GM12878 (cell line): ENCODE data around the gene SRM. TPM values are rescaled to one million over a fixed set of nuclear protein-coding genes. Genes with fewer than 3 reads are reported as not detected.

ENCODE experiments used
- ATAC-seq: fragments of 200-7000 bp; cut with Tn5 transposase; 3 replicates; pipeline ENCODE4 v1.9.1; 2020; ENCODE audit warnings: mild to moderate bottlenecking, moderate library complexity
- BruUV-seq: library from RNA; stranded (reverse); fragments of 400-500 nt; replicated peaks from 2 replicates; lab custom pipeline; 2021; lab: Mats Ljungman, UMichigan
- CTCF ChIA-PET: fragments of 300-600 bp; sonication (Branson Sonifier 250); formaldehyde crosslinking; extraction: SDS; loops from one replicate; lab custom pipeline; 2021; ENCODE audit warnings: inconsistent platforms; lab: Yijun Ruan, JAX
- POLR2A ChIA-PET: fragments of 350-600 bp; formaldehyde crosslinking; extraction: SDS; loops from one replicate; lab custom pipeline; 2021; ENCODE audit warnings: inconsistent platforms; lab: Charles Lee
- RAD21 ChIA-PET: fragments of 300-600 bp; sonication (Branson Sonifier 250); formaldehyde crosslinking; loops from one replicate; lab custom pipeline; 2023; ENCODE audit warnings: antibody characterized with exemption; ENCODE audit not compliant: unreplicated experiment; lab: Charles Lee
- SMC1A ChIA-PET: fragments of 300-600 bp; sonication (Branson Sonifier 250); formaldehyde crosslinking; loops from one replicate; lab custom pipeline; 2023; ENCODE audit not compliant: unreplicated experiment, uncharacterized antibody; lab: Charles Lee
- DNase-seq: peaks from one replicate; pipeline ENCODE4 v3.0.0-alpha.2; 2011; ENCODE audit warnings: low read depth, low spot score
- FAIRE-seq: peaks from 3 replicates; lab custom pipeline; 2011; peaks lifted over from hg19 to GRCh38; lab: Jason Lieb, UNC
- H2AFZ ChIP-seq: 2 replicates; pipeline ENCODE4 v1.6.0; 2011; ENCODE audit warnings: low read depth, low read length, control low read depth; ENCODE audit not compliant: control insufficient read depth
- H3K27ac ChIP-seq: 2 replicates; pipeline ENCODE4 v1.5.1; 2011; ENCODE audit warnings: control low read depth; ENCODE audit not compliant: control insufficient read depth, insufficient read depth
- H3K27me3 ChIP-seq, 2 experiments: replicated peaks in 1 of 2; 2 replicates each; pipeline versions ENCODE4 v1.6.0 to v1.6.1; 2011; ENCODE audit warnings: low read length in 1 of 2; ENCODE audit not compliant: control insufficient read depth in 2 of 2, insufficient read depth in 2 of 2
- H3K36me3 ChIP-seq, 2 experiments: 2 replicates each; pipeline ENCODE4 v1.5.1; 2011; ENCODE audit warnings: low read length in 1 of 2; ENCODE audit not compliant: control insufficient read depth in 2 of 2, insufficient read depth in 2 of 2
- H3K4me1 ChIP-seq: 2 replicates; pipeline ENCODE4 v1.6.1; 2011; ENCODE audit warnings: mild to moderate bottlenecking, low read length, moderate library complexity, mixed read lengths; ENCODE audit not compliant: control insufficient read depth, insufficient read depth
- H3K4me2 ChIP-seq: 2 replicates; pipeline ENCODE4 v1.6.0; 2011; ENCODE audit warnings: control low read depth; ENCODE audit not compliant: control insufficient read depth, insufficient read depth
- H3K4me3 ChIP-seq: fragments of 200-600 bp; sonication (generic); 2 replicates; pipeline ENCODE4 v1.5.1; 2016
- H3K79me2 ChIP-seq: 2 replicates; pipeline ENCODE4 v1.6.0; 2011; ENCODE audit warnings: low read length; ENCODE audit not compliant: control insufficient read depth, insufficient read depth
- H3K9ac ChIP-seq: 2 replicates; pipeline ENCODE4 v1.8.0; 2011; ENCODE audit warnings: low read length, control low read depth, mixed read lengths; ENCODE audit not compliant: control insufficient read depth, insufficient read depth
- H3K9me3 ChIP-seq: replicated peaks from 3 replicates; pipeline ENCODE4 v1.5.1; 2011; ENCODE audit warnings: mild to moderate bottlenecking, low read length; ENCODE audit not compliant: control insufficient read depth, insufficient read depth
- H4K20me1 ChIP-seq: 2 replicates; pipeline ENCODE4 v1.6.0; 2011; ENCODE audit not compliant: control insufficient read depth, insufficient read depth
- CBX5 ChIP-seq: sonication (generic); IDR thresholded peaks from 2 replicates; pipeline ENCODE4 v1.6.1; 2016; ENCODE audit warnings: low read depth, moderate library complexity, mild to moderate bottlenecking, inconsistent platforms
- MTA3 ChIP-seq: IDR thresholded peaks from 2 replicates; pipeline ENCODE4 v1.6.1; 2012; ENCODE audit warnings: low read length, inconsistent platforms, borderline replicate concordance
- RAD21 ChIP-seq: IDR thresholded peaks from 2 replicates; pipeline ENCODE4 v1.6.1; 2011; ENCODE audit warnings: mild to moderate bottlenecking, low read depth, low read length, moderate library complexity; ENCODE audit not compliant: insufficient read depth
- RELA ChIP-seq: fragments of 450-650 bp; IDR thresholded peaks from 2 replicates; pipeline ENCODE4 v1.8.0; 2014; ENCODE audit warnings: borderline replicate concordance; ENCODE audit not compliant: partially characterized antibody
- RFX5 ChIP-seq: IDR thresholded peaks from 2 replicates; pipeline ENCODE4 v1.6.1; 2011; ENCODE audit warnings: low read depth, low read length, improper control_type of control experiment
- SPI1 ChIP-seq: IDR thresholded peaks from 2 replicates; pipeline ENCODE4 v1.6.1; 2011; ENCODE audit warnings: low read depth, mild to moderate bottlenecking, low read length, moderate library complexity, borderline replicate concordance; ENCODE audit not compliant: insufficient read depth
- WGBS: methylation state at CpG from one replicate; pipeline ENCODE4 v1.1.6; 2016; ENCODE audit warnings: low lambda C conversion rate; ENCODE audit not compliant: insufficient replicate concordance, insufficient coverage; ENCODE audit errors: missing lambda C conversion rate; 5-methylcytosine and 5-hydroxymethylcytosine counted together
- in situ Hi-C: fragments of 300-500 bp; cut with MboI; formaldehyde crosslinking; loops from 9 replicates; pipeline ENCODE4 v1.14.3; 2018; ENCODE audit warnings: mixed read lengths
- intact Hi-C: fragments of 100-400 bp; cut with micrococcal nuclease; formaldehyde crosslinking; loops from one replicate; pipeline ENCODE4 v1.14.2; 2022; ENCODE audit not compliant: unreplicated experiment
- polyA plus RNA-seq, 11 experiments: library from polyadenylated mRNA; depleted of rRNA in 4 of 11; unstranded in 6 of 11; stranded (reverse) in 5 of 11; fragments of >200 nt; fragmentation: Nextera tagmentation in 4 of 11; fragmentation: Illumina TruSeq in 1 of 11; extraction: Ambion mirVana in 4 of 11; extraction: Trizol in 1 of 11; gene quantifications; 1 replicate in 1 of 11; 2 replicates in 10 of 11; pipeline versions ENCODE4 v1.2.1 to v1.2.3, GENCODE V29; 2011 to 2016; ENCODE audit warnings: inconsistent platforms in 2 of 11, missing spikeins in 2 of 11, low read depth in 1 of 11
- total RNA-seq, 4 experiments: library from RNA; depleted of rRNA in 3 of 4; stranded (reverse); fragments of >200 nt in 3 of 4; fragmentation: Illumina TruSeq in 1 of 4; extraction: Trizol in 1 of 4; gene quantifications; 2 replicates each; pipeline versions ENCODE4 v1.2.1 to v1.2.3, GENCODE V29; 2013 to 2021
- TF ChIP-seq, protein P1 (sequence below): fragments of 450-650 bp; formaldehyde crosslinking; IDR thresholded peaks from 2 replicates; pipeline ENCODE4 v1.4.0; 2022; ENCODE audit warnings: mild to moderate bottlenecking, moderate library complexity
- TF ChIP-seq, protein P2 (sequence below): fragments of 450-650 bp; IDR thresholded peaks from 2 replicates; pipeline ENCODE4 v1.6.1; 2016; ENCODE audit warnings: mild to moderate bottlenecking, moderate library complexity, borderline replicate concordance

Gene SRM
- total and polyA plus RNA-seq, 10 of the 15 experiments (the other 5 are each of a cell fraction or from before 2014, with no cell fraction given): 16.7 to 255 (median 81.2) TPM

DNA sequence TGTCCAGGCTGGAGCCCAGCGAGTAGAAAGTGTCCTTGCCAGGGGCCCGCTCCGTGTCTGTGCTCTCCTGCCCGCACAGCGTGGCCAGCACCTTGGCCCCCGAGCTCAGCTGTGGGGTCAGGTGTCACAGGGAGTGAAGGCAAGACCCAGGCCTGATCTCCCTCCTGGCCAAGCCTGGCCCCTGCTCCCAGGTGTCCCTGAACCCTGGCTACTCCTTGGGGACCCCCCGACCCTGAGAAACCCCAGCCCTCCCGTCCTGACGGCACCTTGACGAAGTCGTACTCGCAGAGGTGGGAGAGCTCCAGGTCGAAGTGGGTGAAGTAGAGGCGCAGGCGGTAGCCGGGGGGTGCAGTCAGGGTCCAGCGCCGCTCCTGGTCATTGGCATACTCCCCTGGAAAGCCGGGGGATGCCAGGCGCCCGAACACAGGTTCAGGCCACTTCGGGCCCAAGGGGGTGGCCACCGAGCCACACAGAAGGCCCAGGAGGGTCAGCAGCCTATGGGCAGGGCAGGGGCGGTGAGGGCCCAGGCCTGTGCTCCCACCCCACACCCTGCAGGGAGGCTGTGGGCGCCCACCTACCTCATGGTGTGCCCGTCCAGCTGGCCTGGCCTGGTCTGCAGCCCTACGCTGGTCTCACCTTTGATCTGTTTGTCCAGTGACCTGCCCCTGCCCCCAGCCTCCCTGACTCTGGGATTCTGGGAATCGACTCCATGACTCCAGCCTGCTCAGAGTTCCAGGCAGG lies 13.0 kb downstream of the SRM start, which contains the start of gene MASP2:
Gene MASP2, minus strand, starts transcription at position 615 of the 741 bp plus-strand sequence. Its CDS starts 32 bp downstream, at position 583.
- H3K4me2 ChIP-seq: no peak within 1 kb of the TSS
- CTCF ChIA-PET: interaction anchor here (1.3 kb wide), 1 partner anchor 9 kb away, joined by 7 read pairs; no protein-coding TSS in a partner anchor
- intact Hi-C loops (no loop called here), in situ Hi-C loops (no loop called here)
- WGBS: 64% methylated on average over 28 of the region's 28 CpGs
- no peak within 1 kb of the TSS for H3K4me3 ChIP-seq
- H3K79me2 ChIP-seq: no peaks in the 10 kb centered on the region
- SMC1A ChIA-PET: no interaction called here
- H4K20me1 ChIP-seq: no peaks in the 10 kb centered on the region
- DNase-seq (no peak), FAIRE-seq (no peak)
- H3K4me1 ChIP-seq: peaks cover 2% of the 10 kb centered on the region
- BruUV-seq: no TSS peak
- no peaks in the 10 kb centered on the region for H3K9me3 ChIP-seq
- no peak within 1 kb of the TSS for H2AFZ ChIP-seq
- RAD21 ChIA-PET: no interaction called here
- no peak within 1 kb of the TSS for H3K27ac ChIP-seq
- H3K27me3 ChIP-seq: no peaks in the 10 kb centered on the region
- POLR2A ChIA-PET: no interaction called here
- TF ChIP-seq RFX5 (no peak), MTA3 (no peak)
- TF ChIP-seq, all 136 proteins: peak for 0
- no peak for ATAC-seq
- Histone ChIP-seq H3K36me3 (no peaks in the 10 kb centered on the region), H3K9ac (no peak within 1 kb of the TSS)

DNA sequence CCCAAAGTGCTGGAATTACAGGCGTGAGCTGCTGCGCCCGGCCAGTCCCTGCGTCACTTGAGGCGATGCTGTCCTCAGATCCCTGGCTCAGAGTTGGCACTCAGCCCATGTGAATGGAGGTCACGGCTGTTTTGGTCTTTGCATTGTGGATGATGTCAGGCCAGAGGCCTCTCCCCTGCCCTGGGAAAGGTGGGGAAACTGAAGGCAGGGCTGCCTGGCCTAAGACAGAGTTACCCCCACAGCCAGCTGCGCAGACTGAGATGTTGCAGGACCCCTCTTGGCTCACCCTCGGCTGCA lies 13.6 kb downstream of the SRM start:
- ATAC-seq: no peak
- FAIRE-seq: no peak
- no peak for DNase-seq
- Histone ChIP-seq H4K20me1 (no peaks in the 10 kb centered on the region), H3K4me3 (no peak overlapping the region), H3K9ac (no peak overlapping the region), H3K27ac (no peak overlapping the region), H3K4me2 (no peak overlapping the region), H3K4me1 (no peaks in the 10 kb centered on the region), H3K9me3 (no peaks in the 10 kb centered on the region), H3K27me3 (no peaks in the 10 kb centered on the region), H2AFZ (no peak overlapping the region), H3K79me2 (no peaks in the 10 kb centered on the region), H3K36me3 (no peaks in the 10 kb centered on the region)
- SMC1A ChIA-PET: no interaction called here
- POLR2A ChIA-PET: no interaction called here
- intact Hi-C loops (no loop called here), in situ Hi-C loops (no loop called here)
- 71% methylated on average over 8 of the region's 8 CpGs for WGBS
- BruUV-seq: no TSS peak
- RAD21 ChIA-PET: no interaction called here
- CTCF ChIA-PET: interaction anchor here (1.3 kb wide), 1 partner anchor 9 kb away, joined by 7 read pairs; no protein-coding TSS in a partner anchor
- TF ChIP-seq, protein P1, sequence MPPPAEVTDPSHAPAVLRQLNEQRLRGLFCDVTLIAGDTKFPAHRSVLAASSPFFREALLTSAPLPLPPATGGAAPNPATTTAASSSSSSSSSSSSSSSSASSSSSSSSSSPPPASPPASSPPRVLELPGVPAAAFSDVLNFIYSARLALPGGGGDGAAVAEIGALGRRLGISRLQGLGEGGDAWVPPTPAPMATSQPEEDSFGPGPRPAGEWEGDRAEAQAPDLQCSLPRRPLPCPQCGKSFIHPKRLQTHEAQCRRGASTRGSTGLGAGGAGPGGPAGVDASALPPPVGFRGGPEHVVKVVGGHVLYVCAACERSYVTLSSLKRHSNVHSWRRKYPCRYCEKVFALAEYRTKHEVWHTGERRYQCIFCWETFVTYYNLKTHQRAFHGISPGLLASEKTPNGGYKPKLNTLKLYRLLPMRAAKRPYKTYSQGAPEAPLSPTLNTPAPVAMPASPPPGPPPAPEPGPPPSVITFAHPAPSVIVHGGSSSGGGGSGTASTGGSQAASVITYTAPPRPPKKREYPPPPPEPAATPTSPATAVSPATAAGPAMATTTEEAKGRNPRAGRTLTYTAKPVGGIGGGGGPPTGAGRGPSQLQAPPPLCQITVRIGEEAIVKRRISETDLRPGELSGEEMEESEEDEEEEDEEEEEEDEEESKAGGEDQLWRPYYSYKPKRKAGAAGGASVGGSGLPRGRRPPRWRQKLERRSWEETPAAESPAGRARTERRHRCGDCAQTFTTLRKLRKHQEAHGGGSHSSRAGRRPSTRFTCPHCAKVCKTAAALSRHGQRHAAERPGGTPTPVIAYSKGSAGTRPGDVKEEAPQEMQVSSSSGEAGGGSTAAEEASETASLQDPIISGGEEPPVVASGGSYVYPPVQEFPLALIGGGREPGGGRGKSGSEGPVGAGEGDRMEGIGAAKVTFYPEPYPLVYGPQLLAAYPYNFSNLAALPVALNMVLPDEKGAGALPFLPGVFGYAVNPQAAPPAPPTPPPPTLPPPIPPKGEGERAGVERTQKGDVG (CRISPR knock-in tag): no peak
- TF ChIP-seq SPI1 (no peak), CBX5 (no peak), RELA (no peak), RAD21 (no peak)
- TF ChIP-seq, protein P2, sequence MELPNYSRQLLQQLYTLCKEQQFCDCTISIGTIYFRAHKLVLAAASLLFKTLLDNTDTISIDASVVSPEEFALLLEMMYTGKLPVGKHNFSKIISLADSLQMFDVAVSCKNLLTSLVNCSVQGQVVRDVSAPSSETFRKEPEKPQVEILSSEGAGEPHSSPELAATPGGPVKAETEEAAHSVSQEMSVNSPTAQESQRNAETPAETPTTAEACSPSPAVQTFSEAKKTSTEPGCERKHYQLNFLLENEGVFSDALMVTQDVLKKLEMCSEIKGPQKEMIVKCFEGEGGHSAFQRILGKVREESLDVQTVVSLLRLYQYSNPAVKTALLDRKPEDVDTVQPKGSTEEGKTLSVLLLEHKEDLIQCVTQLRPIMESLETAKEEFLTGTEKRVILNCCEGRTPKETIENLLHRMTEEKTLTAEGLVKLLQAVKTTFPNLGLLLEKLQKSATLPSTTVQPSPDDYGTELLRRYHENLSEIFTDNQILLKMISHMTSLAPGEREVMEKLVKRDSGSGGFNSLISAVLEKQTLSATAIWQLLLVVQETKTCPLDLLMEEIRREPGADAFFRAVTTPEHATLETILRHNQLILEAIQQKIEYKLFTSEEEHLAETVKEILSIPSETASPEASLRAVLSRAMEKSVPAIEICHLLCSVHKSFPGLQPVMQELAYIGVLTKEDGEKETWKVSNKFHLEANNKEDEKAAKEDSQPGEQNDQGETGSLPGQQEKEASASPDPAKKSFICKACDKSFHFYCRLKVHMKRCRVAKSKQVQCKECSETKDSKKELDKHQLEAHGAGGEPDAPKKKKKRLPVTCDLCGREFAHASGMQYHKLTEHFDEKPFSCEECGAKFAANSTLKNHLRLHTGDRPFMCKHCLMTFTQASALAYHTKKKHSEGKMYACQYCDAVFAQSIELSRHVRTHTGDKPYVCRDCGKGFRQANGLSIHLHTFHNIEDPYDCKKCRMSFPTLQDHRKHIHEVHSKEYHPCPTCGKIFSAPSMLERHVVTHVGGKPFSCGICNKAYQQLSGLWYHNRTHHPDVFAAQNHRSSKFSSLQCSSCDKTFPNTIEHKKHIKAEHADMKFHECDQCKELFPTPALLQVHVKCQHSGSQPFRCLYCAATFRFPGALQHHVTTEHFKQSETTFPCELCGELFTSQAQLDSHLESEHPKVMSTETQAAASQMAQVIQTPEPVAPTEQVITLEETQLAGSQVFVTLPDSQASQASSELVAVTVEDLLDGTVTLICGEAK: no peak
